PC-9 (cell line): Measurements from ENCODE around the gene POLD2. TPM values are rescaled to one million over a fixed set of nuclear protein-coding genes. Genes with fewer than 3 reads are reported as not detected.

Source experiments
- BruUV-seq: library from RNA; stranded (reverse); fragments of 400-500 nt; replicated peaks from 2 replicates; lab custom pipeline; 2021; lab: Mats Ljungman, UMichigan
- CTCF ChIA-PET: fragments of 300-600 bp; sonication (Branson Sonifier 250); formaldehyde crosslinking; loops from one replicate; lab custom pipeline; 2022; ENCODE audit warnings: antibody characterized with exemption; lab: Charles Lee
- POLR2A ChIA-PET: fragments of 300-600 bp; sonication (Branson Sonifier 250); formaldehyde crosslinking; loops from one replicate; lab custom pipeline; 2022; ENCODE audit warnings: antibody characterized with exemption; ENCODE audit not compliant: unreplicated experiment; lab: Charles Lee
- DNase-seq, 2 experiments: peaks; one replicate each; pipeline versions ENCODE4 v3.0.0 to v3.0.0-alpha.2; 2015 to 2022; ENCODE audit warnings: mixed read lengths in 1 of 2
- H2AFZ ChIP-seq: fragments of 200-600 bp; sonication (generic); 2 replicates; pipeline ENCODE4 v1.8.1; 2017; ENCODE audit warnings: antibody characterized with exemption
- H3F3A ChIP-seq: fragments of 200-600 bp; sonication (generic); 2 replicates; pipeline ENCODE4 v1.8.1; 2017; ENCODE audit warnings: antibody characterized with exemption, mild to moderate bottlenecking, low read depth; ENCODE audit not compliant: insufficient read depth
- H3K27ac ChIP-seq: fragments of 200-600 bp; sonication (generic); 2 replicates; pipeline ENCODE4 v1.6.1; 2016; ENCODE audit warnings: mixed run types
- H3K27me3 ChIP-seq: fragments of 200-600 bp; sonication (generic); 2 replicates; pipeline ENCODE4 v1.6.1; 2016; ENCODE audit warnings: low read depth, mixed run types; ENCODE audit not compliant: insufficient read depth
- H3K36me3 ChIP-seq: fragments of 200-600 bp; sonication (generic); 2 replicates; pipeline ENCODE4 v1.6.1; 2016; ENCODE audit warnings: low read depth, mixed run types
- H3K4me1 ChIP-seq: fragments of 200-600 bp; sonication (generic); replicated peaks from 2 replicates; pipeline ENCODE4 v1.6.1; 2016; ENCODE audit warnings: mixed run types; ENCODE audit not compliant: insufficient read depth
- H3K4me2 ChIP-seq: fragments of 200-600 bp; sonication (generic); 2 replicates; pipeline ENCODE4 v1.6.1; 2017; ENCODE audit warnings: mixed run types
- H3K4me3 ChIP-seq: fragments of 200-600 bp; sonication (generic); 2 replicates; pipeline ENCODE4 v1.6.1; 2016; ENCODE audit warnings: mixed run types
- H3K79me2 ChIP-seq: fragments of 200-600 bp; sonication (generic); 2 replicates; pipeline ENCODE4 v1.6.1; 2017; ENCODE audit warnings: low read depth, mixed run types
- H3K9me2 ChIP-seq: fragments of 200-600 bp; sonication (generic); 2 replicates; pipeline ENCODE4 v1.8.1; 2017; ENCODE audit warnings: mild to moderate bottlenecking; ENCODE audit not compliant: insufficient read depth
- H3K9me3 ChIP-seq: fragments of 200-600 bp; sonication (generic); 2 replicates; pipeline ENCODE4 v1.8.1; 2016; ENCODE audit warnings: low read depth; ENCODE audit not compliant: insufficient read depth
- H4K20me1 ChIP-seq: fragments of 200-600 bp; sonication (generic); 2 replicates; pipeline ENCODE4 v1.8.1; 2017; ENCODE audit not compliant: insufficient read depth
- CTCF ChIP-seq: fragments of 200-600 bp; sonication (generic); conservative IDR thresholded peaks from 2 replicates; pipeline ENCODE4 v1.6.1; 2017; ENCODE audit warnings: mixed run types, antibody characterized with exemption, mild to moderate bottlenecking, moderate library complexity
- EZH2 ChIP-seq: fragments of 200-600 bp; sonication (generic); IDR thresholded peaks from 2 replicates; pipeline ENCODE4 v1.8.0; 2017; ENCODE audit warnings: antibody characterized with exemption, low read depth
- intact Hi-C: fragments of 100-400 bp; cut with micrococcal nuclease; formaldehyde crosslinking; loops from one replicate; pipeline ENCODE4 v1.10.0; 2022; ENCODE audit not compliant: unreplicated experiment
- total RNA-seq: library from RNA; stranded (reverse); gene quantifications from 2 replicates; pipeline ENCODE4 v1.2.3, GENCODE V29; 2021

POLD2 gene
- total RNA-seq, 1 experiment from 2014 or later, result 249 TPM

GRCh38 chr7:44121761-44122420 is 1.5 kb downstream of the POLD2 start:
- Histone ChIP-seq H3K27me3 (no peaks in the 10 kb centered on the region), H3K4me3 (peak overlapping the region; percentile 65; the same call in 1 of the 2 replicates), H3K79me2 (peaks cover 40% of the 10 kb centered on the region), H3K36me3 (peaks cover 39% of the 10 kb centered on the region), H3K27ac (no peak overlapping the region), H3F3A (peaks cover 11% of the 10 kb centered on the region; the same call in 1 of the 2 replicates), H3K4me2 (peak overlapping the region; percentile 97), H2AFZ (no peak overlapping the region), H3K9me3 (no peaks in the 10 kb centered on the region), H4K20me1 (no peaks in the 10 kb centered on the region; the same call in none of the 2 replicates), H3K4me1 (peaks cover 11% of the 10 kb centered on the region), H3K9me2 (no peaks in the 10 kb centered on the region)
- intact Hi-C loops, result loop anchor here (2.0 to 5.0 kb wide), 2 partner anchors 39 to 40 kb away; partner anchors contain the start of gene POLM
- DNase-seq, result no peak
- POLR2A ChIA-PET, result interaction anchor here (0.6 kb wide), 1 partner anchor 77 kb away, joined by 9 read pairs; the partner anchor contains the start of gene DBNL
- CTCF ChIA-PET, result interaction anchor here (1.6 kb wide), 1 partner anchor 9 kb away, joined by 4 read pairs; no protein-coding TSS in a partner anchor
- TF ChIP-seq EZH2, result no peak
- TF ChIP-seq CTCF, result no peak
- TSS peak; percentile 29 for BruUV-seq

- no peaks in the 10 kb centered on the region for H3K9me2 ChIP-seq
- TF ChIP-seq CTCF, result no peak
- TF ChIP-seq EZH2, result no peak
- intact Hi-C loops, result loop anchor here (5.0 kb wide), 1 partner anchor 42 kb away; no protein-coding TSS in a partner anchor
- H3K27ac ChIP-seq, result no peak overlapping the region
- no peaks in the 10 kb centered on the region for H3K27me3 ChIP-seq
- H3K36me3 ChIP-seq, result peaks cover 45% of the 10 kb centered on the region
- no peaks in the 10 kb centered on the region for H3K9me3 ChIP-seq
- no peak overlapping the region for H3K4me2 ChIP-seq
- ChIA-PET POLR2A (no interaction called here), CTCF (no interaction called here)
- H3K79me2 ChIP-seq, result peaks cover 40% of the 10 kb centered on the region
- H3K4me3 ChIP-seq, result no peak overlapping the region
- no peak for DNase-seq
- H3F3A ChIP-seq, result peaks cover 8% of the 10 kb centered on the region; the same call in 1 of the 2 replicates
- no peak overlapping the region for H2AFZ ChIP-seq
- no peaks in the 10 kb centered on the region; the same call in none of the 2 replicates for H4K20me1 ChIP-seq
- no TSS peak for BruUV-seq
- H3K4me1 ChIP-seq, result peaks cover 11% of the 10 kb centered on the region
Measured at GRCh38 chr7:44120395-44120794, 3.0 kb downstream of the POLD2 start.

GRCh38 chr7:44119829-44120380 is 3.4 kb downstream of the POLD2 start:
- TF ChIP-seq EZH2, result no peak
- no peak for TF ChIP-seq CTCF
- Histone ChIP-seq H3K36me3 (peaks cover 45% of the 10 kb centered on the region), H3K4me1 (peaks cover 11% of the 10 kb centered on the region), H3K9me2 (no peaks in the 10 kb centered on the region), H3F3A (peaks cover 8% of the 10 kb centered on the region; the same call in 1 of the 2 replicates), H3K9me3 (no peaks in the 10 kb centered on the region), H2AFZ (no peak overlapping the region), H3K4me3 (no peak overlapping the region), H3K79me2 (peaks cover 40% of the 10 kb centered on the region), H3K27ac (no peak overlapping the region), H4K20me1 (no peaks in the 10 kb centered on the region; the same call in none of the 2 replicates), H3K27me3 (no peaks in the 10 kb centered on the region), H3K4me2 (no peak overlapping the region)
- CTCF ChIA-PET, result interaction anchor here (0.6 kb wide), 1 partner anchor 109 kb away, joined by 7 read pairs; no protein-coding TSS in a partner anchor
- no TSS peak for BruUV-seq
- intact Hi-C loops, result loop anchor here (5.0 kb wide), 1 partner anchor 42 kb away; no protein-coding TSS in a partner anchor
- POLR2A ChIA-PET, result no interaction called here
- no peak for DNase-seq
